22Rv1 (cell line): ENCODE measurements around the gene TMEM9.
A peak's percentile ranks its signal among the peaks of the same experiment; 100 is the strongest.

ENCODE experiments used
- H3K27ac ChIP-seq: fragments of 450-650 bp; 2 replicates; pipeline ENCODE4 v1.5.1; 2017
- ZFX ChIP-seq: fragments of 450-650 bp; IDR thresholded peaks from 2 replicates; pipeline ENCODE4 v1.6.1; 2017; ENCODE audit warnings: antibody characterized with exemption, borderline replicate concordance
- TF ChIP-seq, protein P1 (sequence below): fragments of 450-650 bp; IDR thresholded peaks from 2 replicates; pipeline ENCODE4 v1.5.1; 2017; ENCODE audit warnings: mild to moderate bottlenecking

TMEM9 gene

DNA sequence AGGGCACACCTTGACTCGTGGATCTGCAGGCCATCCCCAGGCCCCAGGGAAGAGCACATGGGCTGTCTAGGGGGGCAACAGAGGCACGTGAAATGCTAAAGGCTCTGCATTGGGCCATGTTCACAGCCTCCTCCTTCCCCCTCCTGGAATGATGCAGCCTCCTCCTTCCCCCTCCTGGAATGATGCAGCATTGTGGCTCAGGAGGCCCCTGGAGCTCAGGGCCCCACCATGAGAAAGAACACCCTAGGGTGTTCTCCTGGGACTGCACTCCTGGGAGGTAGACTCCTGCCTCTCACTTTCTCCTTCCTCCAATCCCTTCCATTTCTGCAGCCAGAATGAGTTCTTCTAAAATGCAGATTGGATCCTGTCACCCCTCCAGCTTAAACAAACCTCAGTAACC lies 34.8 kb upstream of the TMEM9 start:
- no peak overlapping the region for H3K27ac ChIP-seq
- no peak for TF ChIP-seq ZFX

DNA sequence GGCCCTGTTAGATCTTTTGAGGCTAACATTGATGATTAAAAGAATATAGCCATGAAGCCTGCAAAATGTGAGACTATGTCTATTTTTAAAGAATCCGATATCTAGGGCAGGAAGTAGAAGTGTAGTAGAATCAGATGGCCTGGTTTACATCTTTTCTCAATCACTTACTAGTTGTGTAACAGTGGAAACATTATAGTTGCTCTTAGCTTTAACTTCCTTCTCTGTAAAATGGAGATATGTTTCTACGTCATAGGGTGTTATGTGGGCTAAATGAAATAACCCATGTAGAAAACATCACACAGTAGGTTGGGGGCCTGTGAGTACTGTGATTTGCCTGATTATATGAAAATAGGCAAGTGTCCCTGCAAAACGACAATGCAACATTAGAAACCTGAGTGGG lies 31.9 kb upstream of the TMEM9 start:
- H3K27ac ChIP-seq: no peak overlapping the region
- no peak for TF ChIP-seq ZFX
- TF ChIP-seq, protein P1, sequence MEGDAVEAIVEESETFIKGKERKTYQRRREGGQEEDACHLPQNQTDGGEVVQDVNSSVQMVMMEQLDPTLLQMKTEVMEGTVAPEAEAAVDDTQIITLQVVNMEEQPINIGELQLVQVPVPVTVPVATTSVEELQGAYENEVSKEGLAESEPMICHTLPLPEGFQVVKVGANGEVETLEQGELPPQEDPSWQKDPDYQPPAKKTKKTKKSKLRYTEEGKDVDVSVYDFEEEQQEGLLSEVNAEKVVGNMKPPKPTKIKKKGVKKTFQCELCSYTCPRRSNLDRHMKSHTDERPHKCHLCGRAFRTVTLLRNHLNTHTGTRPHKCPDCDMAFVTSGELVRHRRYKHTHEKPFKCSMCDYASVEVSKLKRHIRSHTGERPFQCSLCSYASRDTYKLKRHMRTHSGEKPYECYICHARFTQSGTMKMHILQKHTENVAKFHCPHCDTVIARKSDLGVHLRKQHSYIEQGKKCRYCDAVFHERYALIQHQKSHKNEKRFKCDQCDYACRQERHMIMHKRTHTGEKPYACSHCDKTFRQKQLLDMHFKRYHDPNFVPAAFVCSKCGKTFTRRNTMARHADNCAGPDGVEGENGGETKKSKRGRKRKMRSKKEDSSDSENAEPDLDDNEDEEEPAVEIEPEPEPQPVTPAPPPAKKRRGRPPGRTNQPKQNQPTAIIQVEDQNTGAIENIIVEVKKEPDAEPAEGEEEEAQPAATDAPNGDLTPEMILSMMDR: no peak

DNA sequence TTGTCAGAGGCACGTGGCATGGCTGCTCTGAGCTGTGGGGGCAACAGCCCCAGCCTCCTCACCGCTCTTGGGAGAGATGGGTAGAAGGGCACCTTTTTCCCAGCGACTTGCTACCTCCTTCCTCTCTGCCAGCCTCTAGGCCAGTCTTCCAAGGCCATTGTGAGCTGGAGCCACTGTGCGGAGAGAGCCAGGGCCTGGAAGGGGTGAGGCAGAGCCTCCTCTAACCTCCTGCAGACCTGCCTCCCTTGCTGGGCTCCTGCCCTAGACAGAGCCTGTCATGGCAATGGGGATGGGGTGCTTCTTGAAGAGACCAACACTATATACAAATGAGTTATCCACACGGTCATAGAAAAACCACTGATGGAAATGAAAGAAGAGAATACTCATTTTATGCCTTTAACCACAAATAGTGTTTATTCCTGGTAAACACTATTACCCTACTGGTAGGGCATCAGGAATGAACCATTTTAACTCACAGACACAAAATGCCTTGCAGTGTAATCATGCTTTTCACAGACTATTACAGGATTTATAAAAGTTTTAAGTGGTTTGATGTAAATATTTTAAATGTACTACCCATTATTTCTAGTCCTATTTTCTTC lies 31.4 kb upstream of the TMEM9 start:
- TF ChIP-seq, protein P1: no peak
- no peak for TF ChIP-seq ZFX
- H3K27ac ChIP-seq: no peak overlapping the region

DNA sequence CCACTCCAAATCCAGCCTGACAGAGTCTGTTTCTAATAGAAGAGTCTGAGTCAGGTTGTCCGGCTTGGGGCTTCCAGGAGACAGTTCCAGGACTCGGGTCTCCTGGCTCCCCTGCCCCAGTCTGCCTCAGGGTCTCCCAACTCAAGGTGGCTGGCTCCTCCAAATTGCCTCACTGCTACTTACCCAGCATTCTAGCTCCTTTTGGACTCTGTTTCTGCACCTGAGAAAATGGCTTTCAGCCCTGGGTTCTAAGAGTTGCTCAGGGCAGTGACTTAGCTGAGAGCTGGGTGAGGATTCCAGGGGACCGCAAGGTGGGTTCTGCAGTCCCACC lies 30.8 kb upstream of the TMEM9 start:
- no peak for TF ChIP-seq ZFX
- TF ChIP-seq, protein P1: peak; percentile 64
- H3K27ac ChIP-seq: no peak overlapping the region

DNA sequence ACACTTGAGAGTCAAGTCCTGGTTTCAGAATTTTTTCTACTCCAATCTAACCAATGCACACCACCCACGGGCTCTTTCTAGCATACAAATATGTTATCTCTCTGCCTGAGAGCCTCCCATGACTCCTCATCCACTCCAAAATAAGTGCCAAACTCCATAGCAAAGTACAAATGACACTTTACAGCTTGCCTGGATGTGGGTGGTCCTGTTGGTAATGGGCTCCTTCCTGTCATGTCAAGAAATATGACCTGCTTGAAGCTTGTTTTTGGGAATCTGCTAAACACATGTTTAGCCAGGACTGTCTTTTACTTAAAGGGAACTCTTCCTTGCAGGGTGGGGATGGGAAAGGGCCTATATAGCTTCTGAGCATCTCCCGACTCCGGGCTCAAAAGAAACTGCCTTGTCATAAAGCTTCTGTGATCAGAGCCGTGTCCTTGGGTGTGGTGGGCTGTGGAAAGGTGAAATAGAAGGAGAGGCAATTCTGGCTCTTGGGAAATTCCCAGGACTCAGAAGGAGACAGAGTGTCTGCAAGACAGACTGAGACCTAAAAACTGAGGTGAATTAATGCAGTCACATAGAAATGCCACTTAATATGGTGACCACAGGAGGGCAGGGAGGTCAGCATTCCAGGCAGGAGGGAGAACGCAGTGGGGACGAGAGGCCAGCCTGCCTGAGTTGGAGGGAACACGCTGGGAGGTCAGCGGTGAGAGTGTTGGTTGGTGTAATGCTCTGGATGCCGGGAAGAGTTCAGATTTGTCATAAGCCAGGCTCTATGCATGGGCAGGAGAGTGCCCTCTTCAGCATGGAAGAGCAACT lies 30.2 kb upstream of the TMEM9 start:
- TF ChIP-seq, protein P1: peak; percentile 92
- TF ChIP-seq ZFX: no peak
- H3K27ac ChIP-seq: no peak overlapping the region

DNA sequence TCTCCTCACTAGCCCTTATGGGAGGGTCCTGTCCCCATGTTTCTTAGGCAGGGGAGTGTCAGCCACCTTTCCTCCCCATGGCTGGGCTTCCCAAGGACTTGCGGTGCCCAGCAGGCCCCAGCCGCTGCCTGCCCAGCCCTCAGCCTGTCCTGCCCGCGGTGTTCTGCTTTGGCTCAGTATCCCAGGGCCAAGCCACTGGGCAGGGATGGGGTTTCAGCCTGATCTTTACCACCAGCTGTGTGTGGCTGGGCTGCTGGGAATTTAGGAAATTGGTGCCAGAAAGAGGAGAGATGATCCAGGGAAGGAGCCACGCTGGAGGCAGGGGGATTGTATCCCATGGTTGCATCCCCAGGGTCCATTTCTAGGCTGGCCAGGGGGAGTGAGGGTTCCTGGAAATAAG lies 29.5 kb upstream of the TMEM9 start:
- TF ChIP-seq ZFX: no peak
- TF ChIP-seq, protein P1: no peak
- no peak overlapping the region for H3K27ac ChIP-seq

DNA sequence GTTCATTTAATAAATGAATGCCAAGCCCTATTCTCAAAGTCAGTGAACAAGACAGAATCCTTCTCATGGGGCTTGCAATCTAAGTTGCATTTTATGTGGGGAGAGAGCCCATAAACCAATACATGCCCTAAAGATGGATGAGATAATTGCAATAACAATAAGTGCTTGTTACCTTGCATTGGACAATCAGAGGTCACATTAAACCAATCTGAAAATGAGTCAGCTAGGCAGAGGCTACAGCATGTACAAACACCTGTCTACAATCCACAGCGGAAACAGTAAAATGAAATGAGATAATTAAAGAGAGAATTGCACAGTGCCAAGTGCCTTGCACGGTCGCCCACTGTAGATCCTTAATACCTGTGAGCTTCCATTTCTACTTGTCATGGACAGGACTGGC lies 28.9 kb upstream of the TMEM9 start:
- no peak for TF ChIP-seq ZFX
- TF ChIP-seq, protein P1: no peak
- no peak overlapping the region for H3K27ac ChIP-seq
